ENCODE data around the gene ESRRB.
A peak's percentile ranks its signal among the peaks of the same experiment; 100 is the strongest.

ESRRB gene

GRCh38 chr14:76463105-76463504, 87.2 kb downstream of the ESRRB start:
- Histone ChIP-seq H3K4me1 (ENCODE audit: control insufficient read depth, insufficient read depth, low read length) (no peaks in the 10 kb centered on the region), H3K9me3 (ENCODE audit: control insufficient read depth, insufficient read depth, low read depth, low read length) (no peaks in the 10 kb centered on the region), H3K27ac (ENCODE audit: extremely low read depth, low read depth, low read length) (no peak overlapping the region), H3K36me3 (ENCODE audit: control insufficient read depth in 2 of 2, insufficient read depth in 1 of 2, low read length in 2 of 2) (no peaks in the 10 kb centered on the region), H3K4me3 (ENCODE audit: low read depth, low read length) (no peak overlapping the region)
- no peak for TF ChIP-seq ZNF610 (tag by site-specific recombination; IDR thresholded peaks at IDR 0.05; ENCODE audit: borderline replicate concordance)
- CTCF ChIA-PET, result no interaction called here
- POLR2A ChIA-PET, result no interaction called here

- Histone ChIP-seq H3K36me3 (ENCODE audit: control insufficient read depth in 2 of 2, insufficient read depth in 1 of 2, low read length in 2 of 2) (no peaks in the 10 kb centered on the region), H3K9me3 (ENCODE audit: control insufficient read depth, insufficient read depth, low read depth, low read length) (no peaks in the 10 kb centered on the region), H3K4me3 (ENCODE audit: low read depth, low read length) (no peak overlapping the region), H3K27ac (ENCODE audit: extremely low read depth, low read depth, low read length) (no peak overlapping the region), H3K4me1 (ENCODE audit: control insufficient read depth, insufficient read depth, low read length) (no peaks in the 10 kb centered on the region)
- TF ChIP-seq ZSCAN23 (tag by site-specific recombination; IDR thresholded peaks at IDR 0.05) (no peak), ZIC2 (tag by site-specific recombination; IDR thresholded peaks at IDR 0.05) (0 out of 2 replicates have a peak, but pooled peaks have one; percentile 10), ZNF214 (tag by site-specific recombination; IDR thresholded peaks at IDR 0.05; ENCODE audit: borderline replicate concordance) (no peak)
- ChIA-PET CTCF (no interaction called here), POLR2A (no interaction called here)
Observed at GRCh38 chr14:76464856-76465255, 88.9 kb downstream of the ESRRB start.

GRCh38 chr14:76465664-76466063, 89.7 kb downstream of the ESRRB start:
- Histone ChIP-seq H3K9me3 (ENCODE audit: control insufficient read depth, insufficient read depth, low read depth, low read length) (no peaks in the 10 kb centered on the region), H3K27ac (ENCODE audit: extremely low read depth, low read depth, low read length) (no peak overlapping the region), H3K4me3 (ENCODE audit: low read depth, low read length) (no peak overlapping the region), H3K36me3 (ENCODE audit: control insufficient read depth in 2 of 2, insufficient read depth in 1 of 2, low read length in 2 of 2) (no peaks in the 10 kb centered on the region), H3K4me1 (ENCODE audit: control insufficient read depth, insufficient read depth, low read length) (no peaks in the 10 kb centered on the region)
- ChIA-PET CTCF (interaction anchor here (2.6 kb wide), 1 partner anchor 10 kb away, joined by 17 read pairs; no protein-coding TSS in a partner anchor), POLR2A (no interaction called here)
- TF ChIP-seq ZNF274 (IDR thresholded peaks at IDR 0.05; ENCODE audit: low read length), result no peak
- no peak for TF ChIP-seq ZNF274 (tag by site-specific recombination; IDR thresholded peaks at IDR 0.05; ENCODE audit: borderline replicate concordance)
- TF ChIP-seq PRDM2 (tag by site-specific recombination; IDR thresholded peaks at IDR 0.05; ENCODE audit: borderline replicate concordance), result no peak
- peak; percentile 52; the same call in 1 of the 2 replicates for TF ChIP-seq GLIS1 (tag by site-specific recombination; IDR thresholded peaks at IDR 0.05)
- no peak for TF ChIP-seq ZNF548 (tag by site-specific recombination; IDR thresholded peaks at IDR 0.05)
- no peak for TF ChIP-seq ZBTB49 (tag by site-specific recombination; IDR thresholded peaks at IDR 0.05; ENCODE audit: low read depth)
- peak; percentile 86 for TF ChIP-seq ZIC2 (tag by site-specific recombination; IDR thresholded peaks at IDR 0.05)
- no peak for TF ChIP-seq ZNF426 (tag by site-specific recombination; IDR thresholded peaks at IDR 0.05)
- TF ChIP-seq ZNF16 (tag by site-specific recombination; IDR thresholded peaks at IDR 0.05; ENCODE audit: low read depth), result no peak
- TF ChIP-seq ZNF488 (tag by site-specific recombination; IDR thresholded peaks at IDR 0.05), result no peak
- no peak for TF ChIP-seq YY2 (tag by site-specific recombination; IDR thresholded peaks at IDR 0.05)
- no peak for TF ChIP-seq GLI2 (tag by site-specific recombination; IDR thresholded peaks at IDR 0.05; ENCODE audit: borderline replicate concordance, low read depth)
- TF ChIP-seq TRIM28 (IDR thresholded peaks at IDR 0.05; ENCODE audit: borderline replicate concordance, low read length), result no peak
- TF ChIP-seq ZNF214 (tag by site-specific recombination; IDR thresholded peaks at IDR 0.05; ENCODE audit: borderline replicate concordance), result no peak
- TF ChIP-seq ZNF747 (tag by site-specific recombination; IDR thresholded peaks at IDR 0.05), result no peak
